ENCODE results near the gene SNAP91.

SNAP91 gene

DNA sequence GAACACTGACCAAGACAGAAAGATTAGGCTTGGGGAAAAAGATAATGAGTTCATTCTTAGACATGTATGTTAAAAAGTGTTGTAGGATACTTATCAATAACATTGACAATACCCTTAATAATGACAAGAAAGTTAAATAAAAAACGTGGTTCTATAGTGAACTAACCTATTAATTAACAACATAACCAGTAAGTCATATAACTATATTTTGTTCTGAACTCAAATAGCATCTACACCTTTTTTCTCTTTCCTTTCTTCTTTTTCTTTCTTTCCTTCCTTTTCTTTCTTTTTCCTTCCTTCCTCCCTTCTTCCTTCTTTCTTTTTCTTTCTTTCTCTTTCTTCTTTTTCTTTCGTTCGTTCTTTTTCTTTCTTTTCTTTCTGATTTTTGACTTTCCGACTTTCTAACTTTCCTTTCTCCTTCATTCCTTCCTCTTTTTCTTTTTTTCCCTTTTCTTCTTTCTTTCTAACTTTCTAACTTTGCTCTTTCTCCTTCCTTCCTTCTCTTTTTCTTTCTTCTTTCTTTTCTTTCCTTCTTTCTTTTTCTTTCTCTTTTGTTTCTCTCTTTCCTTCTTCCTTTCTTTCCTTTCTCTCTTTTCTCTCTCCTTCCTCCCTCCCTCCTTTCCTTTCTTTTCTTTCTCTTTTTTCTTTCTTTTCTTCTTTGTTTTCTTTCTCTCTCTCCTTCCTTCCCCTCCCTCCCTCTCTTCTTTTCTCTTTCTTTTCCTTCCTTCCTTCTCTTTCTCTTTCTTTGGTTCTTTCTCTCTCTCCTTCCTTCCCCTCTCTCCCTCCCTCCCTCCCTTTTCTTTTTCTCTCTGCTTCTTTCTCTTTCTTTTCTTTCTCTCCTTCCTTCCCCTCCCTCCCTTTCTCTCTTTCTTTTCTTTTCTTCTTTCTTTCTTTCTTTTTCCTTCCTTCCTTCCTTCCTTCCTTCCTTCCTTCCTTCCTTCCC lies 172.0 kb downstream of the SNAP91 start:
- no peak for DNase-seq

GRCh38 chr6:83536034-83536646 lies 172.8 kb downstream of the SNAP91 start:
- DNase-seq = peak; percentile 37

DNA sequence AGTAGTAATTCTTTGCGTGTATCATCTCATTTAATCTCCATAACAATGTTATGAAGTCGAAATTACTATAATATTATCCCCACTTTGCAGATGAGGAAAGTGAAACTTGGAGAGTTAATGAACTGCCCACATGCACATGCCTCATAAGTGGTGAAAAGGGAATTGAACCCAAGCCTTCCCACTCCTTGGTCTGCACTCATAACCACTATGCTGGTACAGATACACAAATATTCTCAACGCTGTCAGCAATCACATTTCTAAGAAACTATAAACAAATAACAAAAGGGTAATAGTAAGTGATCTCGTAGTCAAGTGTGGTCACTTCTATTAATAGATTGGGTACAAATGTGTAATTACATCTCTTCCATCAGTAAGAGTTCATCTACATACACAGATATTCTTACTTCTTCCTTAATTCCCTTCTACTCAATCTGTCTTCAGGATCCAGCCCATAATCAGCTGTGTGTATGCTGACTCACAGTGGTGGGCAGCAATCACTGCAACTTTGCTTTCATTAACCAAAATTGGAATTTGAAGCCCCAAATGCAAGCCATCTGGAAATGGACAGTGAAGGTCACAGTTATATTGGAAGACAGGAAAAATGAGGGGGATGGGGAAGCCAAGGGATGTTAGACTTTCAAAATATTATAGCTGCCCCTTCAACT lies 190.0 kb downstream of the SNAP91 start:
- peak; percentile 42 for DNase-seq

- no peak for DNase-seq
These were observed 191.4 kb downstream of the SNAP91 start for GRCh38 chr6:83517500-83517899.

GRCh38 chr6:83514866-83515466 lies 193.9 kb downstream of the SNAP91 start:
- peak; percentile 55 for DNase-seq

DNA sequence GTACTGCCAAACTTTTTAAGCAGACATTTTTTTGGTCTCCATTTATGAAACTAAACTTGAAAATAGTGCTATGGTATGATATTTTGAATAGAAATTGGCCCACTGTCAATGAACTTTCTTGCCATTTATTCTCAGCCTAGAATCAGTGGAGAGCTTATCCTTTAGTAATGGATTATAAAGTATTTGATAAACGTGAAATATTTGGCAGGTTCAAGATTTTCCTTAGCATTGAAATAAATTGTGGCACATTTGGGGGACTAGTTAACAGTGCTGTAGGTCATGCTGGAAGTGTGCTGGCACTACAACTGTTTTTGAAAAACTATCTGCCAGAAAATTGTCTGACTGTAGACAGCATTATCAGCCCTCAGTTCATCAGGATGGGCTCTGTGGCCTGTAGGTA lies 194.4 kb downstream of the SNAP91 start:
- no peak for DNase-seq

DNA sequence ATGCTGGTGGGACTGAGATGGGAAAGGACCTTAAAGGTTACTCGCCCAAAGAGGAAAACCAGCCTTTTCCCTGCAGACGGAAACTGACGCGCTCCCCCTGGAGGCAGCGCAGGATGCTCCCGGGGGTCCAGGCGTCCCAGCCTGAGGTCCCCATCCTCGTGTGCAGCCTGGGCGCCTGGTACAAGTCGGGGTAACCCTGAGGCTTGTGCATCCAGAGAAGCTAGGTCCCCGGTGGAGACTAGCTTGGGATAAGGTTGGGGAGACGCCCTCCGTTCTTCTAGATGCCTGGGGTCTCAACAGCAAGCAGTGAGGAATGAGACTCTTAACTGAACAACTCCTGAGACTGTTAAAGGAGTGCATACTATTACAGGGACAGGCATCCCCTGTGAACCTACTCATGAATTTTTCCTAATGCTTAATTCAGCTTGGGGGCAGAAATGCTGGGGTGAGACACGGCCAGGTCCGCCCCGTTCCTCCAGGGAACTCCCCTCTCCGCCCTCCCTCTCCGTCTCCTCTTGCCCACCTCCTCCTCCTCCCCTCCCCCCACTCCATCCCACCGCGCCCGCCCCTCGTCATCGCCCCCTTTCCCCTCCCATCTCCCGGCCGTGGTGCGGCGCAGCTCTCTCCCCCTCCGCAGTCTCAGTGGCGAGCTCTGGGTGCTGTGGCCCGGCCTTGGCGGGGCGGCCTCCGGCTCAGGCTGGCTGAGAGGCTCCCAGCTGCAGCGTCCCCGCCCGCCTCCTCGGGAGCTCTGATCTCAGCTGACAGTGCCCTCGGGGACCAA lies 196.8 kb downstream of the SNAP91 start, which contains the start of gene PRSS35:
TSS of gene PRSS35 (plus strand) at position 634 of the 781 bp plus-strand sequence. CDS start 10,908 bp downstream, outside the sequence.
- peak; percentile 44 for DNase-seq

DNA sequence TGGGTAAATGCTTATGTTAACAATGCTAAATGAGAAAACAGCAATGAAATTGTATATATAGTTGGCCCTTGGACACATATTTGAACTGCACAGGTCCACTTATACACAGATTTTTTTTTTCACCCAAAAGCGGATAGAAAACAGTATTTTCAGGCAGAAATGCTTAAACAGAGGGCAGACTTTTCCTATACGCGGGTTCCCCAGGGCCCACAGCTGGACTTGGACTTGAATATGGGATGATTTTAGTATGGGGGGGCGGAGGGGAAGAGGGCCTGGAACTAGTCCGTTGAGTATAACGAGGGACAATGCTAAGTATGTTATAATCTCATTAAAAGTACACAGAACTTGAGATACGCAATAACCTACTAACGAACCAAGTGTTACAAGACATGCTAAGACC lies 197.6 kb downstream of the SNAP91 start:
- no peak for DNase-seq

DNA sequence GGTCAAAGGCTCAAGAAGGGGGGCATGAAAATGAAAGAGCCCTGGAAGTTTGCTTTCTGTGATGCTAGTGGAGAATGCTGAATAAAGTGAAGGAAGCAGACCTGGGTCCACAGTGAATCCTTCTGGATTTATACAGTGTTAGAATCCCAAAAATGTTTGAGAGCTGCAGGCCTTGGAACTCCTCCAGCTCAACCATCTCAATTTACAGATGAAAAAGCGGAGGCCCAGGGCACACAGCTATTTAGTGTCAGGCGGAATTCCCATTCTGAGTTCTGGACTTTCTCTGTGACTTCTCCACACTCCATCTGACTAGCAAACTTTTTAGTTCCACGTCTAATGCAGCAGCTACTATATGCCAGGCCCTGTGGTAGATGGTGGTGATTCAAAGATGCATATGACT lies 198.1 kb downstream of the SNAP91 start:
- no peak for DNase-seq

- DNase-seq = peak; percentile 27
These were observed 199.5 kb downstream of the SNAP91 start for GRCh38 chr6:83509441-83509840.

- no peak for DNase-seq
These were observed 203.5 kb downstream of the SNAP91 start for GRCh38 chr6:83505356-83505755.
